ENCODE data around the gene TSSK6.

The TSSK6 gene

DNA sequence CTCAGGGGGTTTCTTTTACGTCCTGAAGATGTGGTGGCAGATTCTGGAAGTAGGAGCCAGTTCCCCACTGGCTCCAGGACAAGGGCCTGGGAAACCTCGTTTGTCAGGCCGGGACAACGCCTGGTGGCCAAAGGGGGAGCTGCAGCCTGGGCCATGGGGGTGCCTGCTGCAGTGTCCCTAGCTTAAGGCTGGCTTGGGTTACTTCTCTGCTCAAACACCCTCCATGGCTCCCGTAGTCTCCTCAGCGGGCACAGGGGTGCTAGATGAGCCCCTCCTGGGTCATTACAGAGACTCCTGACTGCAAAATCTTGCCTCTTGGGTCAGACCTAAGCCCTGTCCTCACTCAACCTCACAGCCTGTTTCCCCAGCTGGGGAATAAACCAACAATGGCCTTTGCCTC lies 37.5 kb upstream of the TSSK6 start:
- Histone ChIP-seq H3K9me3 (ENCODE audit: low read length) (no peaks in the 10 kb centered on the region), H3K27ac (ENCODE audit: low read depth, low read length, poor library complexity, severe bottlenecking) (no peak overlapping the region), H3K4me2 (ENCODE audit: low read length) (no peak overlapping the region), H3K27me3 (ENCODE audit: insufficient read depth, low read length) (0 out of 2 replicates have a peak, but pooled peaks cover 4% of the 10 kb centered on the region), H4K20me1 (ENCODE audit: insufficient read depth, low read length) (no peaks in the 10 kb centered on the region), H3K4me3 (ENCODE audit: low read depth, low read length, poor library complexity, severe bottlenecking) (no peak overlapping the region), H3K4me1 (ENCODE audit: insufficient read depth, low read length, severe bottlenecking) (no peaks in the 10 kb centered on the region), H3K9me2 (ENCODE audit: low read depth, low read length) (no peaks in the 10 kb centered on the region), H3K9ac (ENCODE audit: low read length) (no peak overlapping the region), H2AFZ (ENCODE audit: low read length) (no peak overlapping the region), H3K36me3 (ENCODE audit: insufficient read depth, low read length) (no peaks in the 10 kb centered on the region), H3F3A (ENCODE audit: insufficient read depth, low read length) (no peaks in the 10 kb centered on the region), H3K79me2 (ENCODE audit: insufficient read depth, low read length) (no peaks in the 10 kb centered on the region)
- TF ChIP-seq, protein P1, sequence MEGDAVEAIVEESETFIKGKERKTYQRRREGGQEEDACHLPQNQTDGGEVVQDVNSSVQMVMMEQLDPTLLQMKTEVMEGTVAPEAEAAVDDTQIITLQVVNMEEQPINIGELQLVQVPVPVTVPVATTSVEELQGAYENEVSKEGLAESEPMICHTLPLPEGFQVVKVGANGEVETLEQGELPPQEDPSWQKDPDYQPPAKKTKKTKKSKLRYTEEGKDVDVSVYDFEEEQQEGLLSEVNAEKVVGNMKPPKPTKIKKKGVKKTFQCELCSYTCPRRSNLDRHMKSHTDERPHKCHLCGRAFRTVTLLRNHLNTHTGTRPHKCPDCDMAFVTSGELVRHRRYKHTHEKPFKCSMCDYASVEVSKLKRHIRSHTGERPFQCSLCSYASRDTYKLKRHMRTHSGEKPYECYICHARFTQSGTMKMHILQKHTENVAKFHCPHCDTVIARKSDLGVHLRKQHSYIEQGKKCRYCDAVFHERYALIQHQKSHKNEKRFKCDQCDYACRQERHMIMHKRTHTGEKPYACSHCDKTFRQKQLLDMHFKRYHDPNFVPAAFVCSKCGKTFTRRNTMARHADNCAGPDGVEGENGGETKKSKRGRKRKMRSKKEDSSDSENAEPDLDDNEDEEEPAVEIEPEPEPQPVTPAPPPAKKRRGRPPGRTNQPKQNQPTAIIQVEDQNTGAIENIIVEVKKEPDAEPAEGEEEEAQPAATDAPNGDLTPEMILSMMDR (IDR thresholded peaks at IDR 0.05; ENCODE audit: low read length): peak; percentile 40; the same call in 1 of the 2 replicates
- no peak for TF ChIP-seq EZH2 (IDR thresholded peaks at IDR 0.05; ENCODE audit: borderline replicate concordance, low read length)

DNA sequence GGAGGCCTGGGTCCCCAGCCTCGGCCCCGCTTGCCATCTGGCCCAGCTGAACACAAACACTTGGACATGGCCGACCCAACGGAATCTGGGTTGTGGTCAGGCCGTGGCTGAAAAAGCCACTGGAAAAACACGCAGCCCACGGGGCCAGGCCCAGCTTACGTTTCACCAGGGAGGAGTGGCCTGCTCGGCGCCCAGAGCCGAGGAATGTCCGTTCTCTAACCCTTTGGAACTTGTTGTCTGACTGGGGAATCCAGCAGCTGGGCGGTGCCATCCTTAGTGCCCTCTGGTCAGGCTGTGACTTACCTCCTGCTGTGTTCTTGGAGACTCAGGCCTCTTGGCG lies 36.5 kb upstream of the TSSK6 start:
- Histone ChIP-seq H3K27me3 (ENCODE audit: insufficient read depth, low read length) (0 out of 2 replicates have a peak, but pooled peaks cover 4% of the 10 kb centered on the region), H3K9ac (ENCODE audit: low read length) (no peak overlapping the region), H3K27ac (ENCODE audit: low read depth, low read length, poor library complexity, severe bottlenecking) (no peak overlapping the region), H3K4me3 (ENCODE audit: low read depth, low read length, poor library complexity, severe bottlenecking) (no peak overlapping the region), H2AFZ (ENCODE audit: low read length) (no peak overlapping the region), H3F3A (ENCODE audit: insufficient read depth, low read length) (no peaks in the 10 kb centered on the region), H3K79me2 (ENCODE audit: insufficient read depth, low read length) (no peaks in the 10 kb centered on the region), H3K9me3 (ENCODE audit: low read length) (no peaks in the 10 kb centered on the region), H3K4me2 (ENCODE audit: low read length) (no peak overlapping the region), H3K9me2 (ENCODE audit: low read depth, low read length) (no peaks in the 10 kb centered on the region), H3K36me3 (ENCODE audit: insufficient read depth, low read length) (no peaks in the 10 kb centered on the region), H4K20me1 (ENCODE audit: insufficient read depth, low read length) (no peaks in the 10 kb centered on the region), H3K4me1 (ENCODE audit: insufficient read depth, low read length, severe bottlenecking) (no peaks in the 10 kb centered on the region)
- no peak for TF ChIP-seq EZH2 (IDR thresholded peaks at IDR 0.05; ENCODE audit: borderline replicate concordance, low read length)
- TF ChIP-seq, protein P1 (IDR thresholded peaks at IDR 0.05; ENCODE audit: low read length): no peak

- Histone ChIP-seq H3K36me3 (ENCODE audit: insufficient read depth, low read length) (no peaks in the 10 kb centered on the region), H4K20me1 (ENCODE audit: insufficient read depth, low read length) (no peaks in the 10 kb centered on the region), H3K27me3 (ENCODE audit: insufficient read depth, low read length) (0 out of 2 replicates have a peak, but pooled peaks cover 4% of the 10 kb centered on the region), H3K27ac (ENCODE audit: low read depth, low read length, poor library complexity, severe bottlenecking) (no peak overlapping the region), H3K4me3 (ENCODE audit: low read depth, low read length, poor library complexity, severe bottlenecking) (no peak overlapping the region), H3K4me2 (ENCODE audit: low read length) (no peak overlapping the region), H3K9me3 (ENCODE audit: low read length) (no peaks in the 10 kb centered on the region), H2AFZ (ENCODE audit: low read length) (no peak overlapping the region), H3K9me2 (ENCODE audit: low read depth, low read length) (no peaks in the 10 kb centered on the region), H3F3A (ENCODE audit: insufficient read depth, low read length) (no peaks in the 10 kb centered on the region), H3K79me2 (ENCODE audit: insufficient read depth, low read length) (no peaks in the 10 kb centered on the region), H3K4me1 (ENCODE audit: insufficient read depth, low read length, severe bottlenecking) (no peaks in the 10 kb centered on the region), H3K9ac (ENCODE audit: low read length) (no peak overlapping the region)
- TF ChIP-seq EZH2 (IDR thresholded peaks at IDR 0.05; ENCODE audit: borderline replicate concordance, low read length): no peak
- TF ChIP-seq, protein P1 (IDR thresholded peaks at IDR 0.05; ENCODE audit: low read length): no peak
Observed at GRCh38 chr19:19550972-19551852, 35.9 kb upstream of the TSSK6 start.

All from OCI-LY1 (cell line).